K562 (cell line): ENCODE measurements around the gene HSD17B1. TPM values are rescaled to one million over a fixed set of nuclear protein-coding genes. Genes with fewer than 3 reads are reported as not detected.
A peak's percentile ranks its signal among the peaks of the same experiment; 100 is the strongest.

ENCODE experiments used
- BRD9 ChIP-seq: fragments of 450-650 bp; IDR thresholded peaks from 2 replicates; pipeline ENCODE4 v1.6.1; 2018; ENCODE audit warnings: low read depth; ENCODE audit not compliant: partially characterized antibody
- CSDE1 ChIP-seq, 2 experiments: fragments of 450-650 bp; IDR thresholded peaks; 2 replicates each; pipeline ENCODE4 v1.6.1; 2016; ENCODE audit warnings: mild to moderate bottlenecking in 1 of 2
- DPF2 ChIP-seq: fragments of 450-650 bp; IDR thresholded peaks from 2 replicates; pipeline ENCODE4 v1.6.1; 2016
- EGR1 ChIP-seq: fragments of 450-650 bp; conservative IDR thresholded peaks from 2 replicates; pipeline ENCODE4 v1.6.1; 2017; ENCODE audit warnings: mild to moderate bottlenecking
- ELF4 ChIP-seq: fragments of 450-650 bp; formaldehyde crosslinking; IDR thresholded peaks from 2 replicates; pipeline ENCODE4 v1.4.0; 2022; ENCODE audit warnings: missing genetic modification characterization
- FOSL1 ChIP-seq: fragments of 200-800 bp; sonication (Bioruptor generic); conservative IDR thresholded peaks from 2 replicates; pipeline ENCODE4 v1.6.1; 2016; ENCODE audit warnings: missing genetic modification characterization, missing compliant biosample characterization
- KLF13 ChIP-seq: fragments of 450-650 bp; IDR thresholded peaks from 2 replicates; pipeline ENCODE4 v1.6.1; 2016; ENCODE audit warnings: missing genetic modification characterization, low read depth, mild to moderate bottlenecking, missing compliant biosample characterization, moderate library complexity, borderline replicate concordance
- NFXL1 ChIP-seq: fragments of 450-650 bp; formaldehyde crosslinking; IDR thresholded peaks from 2 replicates; pipeline ENCODE4 v1.4.0; 2021; ENCODE audit warnings: mild to moderate bottlenecking
- SLC30A9 ChIP-seq: fragments of 250-450 bp; sonication (Bioruptor Pico); IDR thresholded peaks from 2 replicates; pipeline ENCODE4 v1.8.0; 2022; ENCODE audit warnings: mild to moderate bottlenecking, moderate library complexity
- TCF3 ChIP-seq: sonication (generic); formaldehyde crosslinking; IDR thresholded peaks from 2 replicates; pipeline ENCODE4 v1.4.0; 2020; ENCODE audit warnings: mild to moderate bottlenecking, missing genetic modification reagents
- TOE1 ChIP-seq, 2 experiments: fragments of 450-650 bp in 1 of 2; sonication (generic) in 1 of 2; formaldehyde crosslinking in 1 of 2; IDR thresholded peaks; 2 replicates each; pipeline versions ENCODE4 v1.7.1 to v1.8.0; 2016 to 2022; ENCODE audit warnings: borderline replicate concordance in 2 of 2, mild to moderate bottlenecking in 2 of 2, antibody characterized with exemption in 1 of 2, inconsistent platforms in 1 of 2, low read depth in 1 of 2, missing genetic modification reagents in 1 of 2, moderate library complexity in 1 of 2
- ZC3H4 ChIP-seq: sonication (generic); formaldehyde crosslinking; IDR thresholded peaks from 2 replicates; pipeline ENCODE4 v1.9.0; 2021; ENCODE audit warnings: missing genetic modification reagents, borderline replicate concordance
- ZNF121 ChIP-seq: sonication (generic); formaldehyde crosslinking; conservative IDR thresholded peaks from 2 replicates; pipeline ENCODE4 v1.8.0; 2022; ENCODE audit warnings: missing genetic modification reagents
- ZNF561 ChIP-seq: fragments of 450-650 bp; formaldehyde crosslinking; conservative IDR thresholded peaks from 2 replicates; pipeline ENCODE4 v1.4.0; 2020; ENCODE audit warnings: mild to moderate bottlenecking, moderate library complexity
- polyA plus RNA-seq, 8 experiments: library from polyadenylated mRNA; depleted of rRNA in 4 of 8; stranded (reverse) in 5 of 8; unstranded in 3 of 8; fragments of >200 nt; fragmentation: Nextera tagmentation in 2 of 8; fragmentation: Illumina TruSeq in 1 of 8; extraction: Ambion mirVana in 2 of 8; extraction: Trizol in 1 of 8; gene quantifications; 2 replicates each; pipeline versions ENCODE4 v1.2.1 to v1.2.3, GENCODE V29; 2011 to 2014; ENCODE audit warnings: inconsistent platforms in 1 of 8, missing spikeins in 1 of 8
- total RNA-seq, 7 experiments: library from RNA; depleted of rRNA in 6 of 7; stranded (reverse); fragments of >200 nt in 6 of 7; fragmentation: Illumina TruSeq in 2 of 7; extraction: Trizol in 2 of 7; gene quantifications; 2 replicates each; pipeline versions ENCODE4 v1.2.1 to v1.2.3, GENCODE V29; 2011 to 2021; ENCODE audit warnings: low replicate concordance in 1 of 7
- TF ChIP-seq, protein P1 (sequence below): IDR thresholded peaks from 2 replicates; pipeline ENCODE4 v1.6.1; 2014; ENCODE audit warnings: antibody characterized with exemption
- TF ChIP-seq, protein P2 (sequence below): sonication (generic); formaldehyde crosslinking; IDR thresholded peaks from 2 replicates; pipeline ENCODE4 v1.8.1; 2023; ENCODE audit warnings: mild to moderate bottlenecking, missing genetic modification reagents, moderate library complexity
- TF ChIP-seq, protein P3 (sequence below): fragments of 200-800 bp; sonication (Bioruptor generic); IDR thresholded peaks from 2 replicates; pipeline ENCODE4 v1.6.1; 2017; ENCODE audit warnings: missing genetic modification characterization, missing compliant biosample characterization
- TF ChIP-seq, protein P4 (sequence below): sonication (generic); formaldehyde crosslinking; IDR thresholded peaks from 2 replicates; pipeline ENCODE4 v1.8.1; 2022; ENCODE audit warnings: missing genetic modification reagents
- TF ChIP-seq, protein P5 (sequence below): sonication (generic); formaldehyde crosslinking; IDR thresholded peaks from 2 replicates; pipeline ENCODE4 v1.8.1; 2023; ENCODE audit warnings: mild to moderate bottlenecking, missing genetic modification reagents

HSD17B1 gene
- total and polyA plus RNA-seq, 9 of the 15 experiments (the other 6 are each of a cell fraction or from before 2014, with no cell fraction given): 0.55 to 21.1 (median 3.6) TPM

DNA sequence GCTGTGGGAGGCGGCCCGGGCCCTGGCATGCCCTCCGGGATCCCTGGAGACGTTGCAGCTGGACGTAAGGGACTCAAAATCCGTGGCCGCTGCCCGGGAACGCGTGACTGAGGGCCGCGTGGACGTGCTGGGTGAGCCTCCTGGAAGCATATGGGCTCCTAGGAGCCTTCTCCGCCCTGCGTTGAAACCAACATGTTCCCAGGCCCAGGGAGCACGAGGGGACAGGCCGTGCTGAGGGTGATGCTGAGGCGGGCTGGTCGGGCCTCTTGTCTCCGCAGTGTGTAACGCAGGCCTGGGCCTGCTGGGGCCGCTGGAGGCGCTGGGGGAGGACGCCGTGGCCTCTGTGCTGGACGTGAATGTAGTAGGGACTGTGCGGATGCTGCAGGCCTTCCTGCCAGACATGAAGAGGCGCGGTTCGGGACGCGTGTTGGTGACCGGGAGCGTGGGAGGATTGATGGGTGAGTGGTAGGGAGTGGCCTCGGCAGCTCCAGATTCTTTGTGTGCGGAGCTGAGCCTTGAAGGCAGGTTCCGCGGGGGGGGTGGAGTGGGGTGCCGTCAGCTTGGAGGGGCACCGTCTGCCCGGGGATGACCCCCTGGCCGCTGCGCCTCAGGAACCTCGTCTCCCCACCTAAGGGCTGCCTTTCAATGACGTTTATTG lies 567 bp downstream of the HSD17B1 start (continued):
- TF ChIP-seq TOE1 (IDR thresholded peaks at IDR 0.05; ENCODE audit: borderline replicate concordance) (peak; percentile 65), TOE1 (CRISPR knock-in tag; IDR thresholded peaks at IDR 0.05; ENCODE audit: borderline replicate concordance, low read depth) (no peak), FOSL1 (tag) (no peak), BRD9 (no peak), EGR1 (peak; percentile 97), KLF13 (no peak), DPF2 (peak; percentile 49; the same call in 1 of the 2 replicates), ELF4 (CRISPR knock-in tag) (0 out of 2 replicates have a peak, but pooled peaks have one; percentile 13), SLC30A9 (CRISPR knock-in tag) (no peak), TCF3 (no peak), CSDE1 (IDR thresholded peaks at IDR 0.05) (no peak), ZNF561 (CRISPR knock-in tag) (no peak), ZNF121 (no peak), ZC3H4 (CRISPR knock-in tag) (no peak), NFXL1 (no peak)
- TF ChIP-seq, protein P1, sequence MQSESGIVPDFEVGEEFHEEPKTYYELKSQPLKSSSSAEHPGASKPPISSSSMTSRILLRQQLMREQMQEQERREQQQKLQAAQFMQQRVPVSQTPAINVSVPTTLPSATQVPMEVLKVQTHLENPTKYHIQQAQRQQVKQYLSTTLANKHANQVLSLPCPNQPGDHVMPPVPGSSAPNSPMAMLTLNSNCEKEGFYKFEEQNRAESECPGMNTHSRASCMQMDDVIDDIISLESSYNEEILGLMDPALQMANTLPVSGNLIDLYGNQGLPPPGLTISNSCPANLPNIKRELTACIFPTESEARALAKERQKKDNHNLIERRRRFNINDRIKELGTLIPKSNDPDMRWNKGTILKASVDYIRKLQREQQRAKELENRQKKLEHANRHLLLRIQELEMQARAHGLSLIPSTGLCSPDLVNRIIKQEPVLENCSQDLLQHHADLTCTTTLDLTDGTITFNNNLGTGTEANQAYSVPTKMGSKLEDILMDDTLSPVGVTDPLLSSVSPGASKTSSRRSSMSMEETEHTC: no peak
- TF ChIP-seq, protein P2, sequence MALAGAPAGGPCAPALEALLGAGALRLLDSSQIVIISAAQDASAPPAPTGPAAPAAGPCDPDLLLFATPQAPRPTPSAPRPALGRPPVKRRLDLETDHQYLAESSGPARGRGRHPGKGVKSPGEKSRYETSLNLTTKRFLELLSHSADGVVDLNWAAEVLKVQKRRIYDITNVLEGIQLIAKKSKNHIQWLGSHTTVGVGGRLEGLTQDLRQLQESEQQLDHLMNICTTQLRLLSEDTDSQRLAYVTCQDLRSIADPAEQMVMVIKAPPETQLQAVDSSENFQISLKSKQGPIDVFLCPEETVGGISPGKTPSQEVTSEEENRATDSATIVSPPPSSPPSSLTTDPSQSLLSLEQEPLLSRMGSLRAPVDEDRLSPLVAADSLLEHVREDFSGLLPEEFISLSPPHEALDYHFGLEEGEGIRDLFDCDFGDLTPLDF (CRISPR knock-in tag): no peak; the same call in 1 of the 2 replicates
- TF ChIP-seq, protein P3, sequence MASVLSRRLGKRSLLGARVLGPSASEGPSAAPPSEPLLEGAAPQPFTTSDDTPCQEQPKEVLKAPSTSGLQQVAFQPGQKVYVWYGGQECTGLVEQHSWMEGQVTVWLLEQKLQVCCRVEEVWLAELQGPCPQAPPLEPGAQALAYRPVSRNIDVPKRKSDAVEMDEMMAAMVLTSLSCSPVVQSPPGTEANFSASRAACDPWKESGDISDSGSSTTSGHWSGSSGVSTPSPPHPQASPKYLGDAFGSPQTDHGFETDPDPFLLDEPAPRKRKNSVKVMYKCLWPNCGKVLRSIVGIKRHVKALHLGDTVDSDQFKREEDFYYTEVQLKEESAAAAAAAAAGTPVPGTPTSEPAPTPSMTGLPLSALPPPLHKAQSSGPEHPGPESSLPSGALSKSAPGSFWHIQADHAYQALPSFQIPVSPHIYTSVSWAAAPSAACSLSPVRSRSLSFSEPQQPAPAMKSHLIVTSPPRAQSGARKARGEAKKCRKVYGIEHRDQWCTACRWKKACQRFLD (CRISPR knock-in tag): no peak; the same call in 1 of the 2 replicates
- TF ChIP-seq, protein P4, sequence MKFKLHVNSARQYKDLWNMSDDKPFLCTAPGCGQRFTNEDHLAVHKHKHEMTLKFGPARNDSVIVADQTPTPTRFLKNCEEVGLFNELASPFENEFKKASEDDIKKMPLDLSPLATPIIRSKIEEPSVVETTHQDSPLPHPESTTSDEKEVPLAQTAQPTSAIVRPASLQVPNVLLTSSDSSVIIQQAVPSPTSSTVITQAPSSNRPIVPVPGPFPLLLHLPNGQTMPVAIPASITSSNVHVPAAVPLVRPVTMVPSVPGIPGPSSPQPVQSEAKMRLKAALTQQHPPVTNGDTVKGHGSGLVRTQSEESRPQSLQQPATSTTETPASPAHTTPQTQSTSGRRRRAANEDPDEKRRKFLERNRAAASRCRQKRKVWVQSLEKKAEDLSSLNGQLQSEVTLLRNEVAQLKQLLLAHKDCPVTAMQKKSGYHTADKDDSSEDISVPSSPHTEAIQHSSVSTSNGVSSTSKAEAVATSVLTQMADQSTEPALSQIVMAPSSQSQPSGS (CRISPR knock-in tag): no peak
- TF ChIP-seq, protein P5, sequence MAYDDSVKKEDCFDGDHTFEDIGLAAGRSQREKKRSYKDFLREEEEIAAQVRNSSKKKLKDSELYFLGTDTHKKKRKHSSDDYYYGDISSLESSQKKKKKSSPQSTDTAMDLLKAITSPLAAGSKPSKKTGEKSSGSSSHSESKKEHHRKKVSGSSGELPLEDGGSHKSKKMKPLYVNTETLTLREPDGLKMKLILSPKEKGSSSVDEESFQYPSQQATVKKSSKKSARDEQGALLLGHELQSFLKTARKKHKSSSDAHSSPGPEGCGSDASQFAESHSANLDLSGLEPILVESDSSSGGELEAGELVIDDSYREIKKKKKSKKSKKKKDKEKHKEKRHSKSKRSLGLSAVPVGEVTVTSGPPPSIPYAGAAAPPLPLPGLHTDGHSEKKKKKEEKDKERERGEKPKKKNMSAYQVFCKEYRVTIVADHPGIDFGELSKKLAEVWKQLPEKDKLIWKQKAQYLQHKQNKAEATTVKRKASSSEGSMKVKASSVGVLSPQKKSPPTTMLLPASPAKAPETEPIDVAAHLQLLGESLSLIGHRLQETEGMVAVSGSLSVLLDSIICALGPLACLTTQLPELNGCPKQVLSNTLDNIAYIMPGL: no peak
